SJSA1 (cell line): ENCODE data around the gene SMURF2. TPM values are rescaled to one million over a fixed set of nuclear protein-coding genes. Genes with fewer than 3 reads are reported as not detected.

Source experiments
- DNase-seq, 2 experiments: peaks; one replicate each; pipeline ENCODE4 v3.0.0-alpha.2; 2015 to 2020; ENCODE audit warnings: low spot score in 2 of 2, low read depth in 1 of 2
- H3K27ac ChIP-seq: fragments of 250-450 bp; sonication (Bioruptor Pico); 2 replicates; pipeline ENCODE4 v1.5.1; 2020; ENCODE audit warnings: mild to moderate bottlenecking, moderate library complexity
- H3K27me3 ChIP-seq: fragments of 250-450 bp; sonication (Bioruptor Pico); replicated peaks from 2 replicates; pipeline ENCODE4 v1.5.1; 2020; ENCODE audit warnings: mild to moderate bottlenecking, moderate library complexity
- H3K36me3 ChIP-seq: fragments of 250-450 bp; sonication (Bioruptor Pico); 2 replicates; pipeline ENCODE4 v1.5.1; 2020; ENCODE audit warnings: mild to moderate bottlenecking
- H3K4me1 ChIP-seq: fragments of 250-450 bp; sonication (Bioruptor Pico); replicated peaks from 2 replicates; pipeline ENCODE4 v1.6.1; 2021; ENCODE audit warnings: mild to moderate bottlenecking
- H3K4me3 ChIP-seq: fragments of 250-450 bp; sonication (Bioruptor Pico); 2 replicates; pipeline ENCODE4 v1.5.1; 2020; ENCODE audit warnings: mild to moderate bottlenecking
- H3K9me3 ChIP-seq: fragments of 250-450 bp; sonication (Bioruptor Pico); replicated peaks from 2 replicates; pipeline ENCODE4 v1.5.1; 2020; ENCODE audit warnings: mild to moderate bottlenecking
- total RNA-seq: library from RNA; depleted of rRNA; stranded (reverse); fragments of >200 nt; shearing (Covaris generic); gene quantifications from 2 replicates; pipeline ENCODE4 v1.2.3, GENCODE V29; 2014

SMURF2 gene
- total RNA-seq, 1 experiment from 2014 or later: 101 TPM

- Histone ChIP-seq H3K36me3 (peaks cover 95% of the 10 kb centered on the region), H3K27ac (no peak overlapping the region), H3K4me3 (no peak overlapping the region), H3K9me3 (no peaks in the 10 kb centered on the region), H3K27me3 (no peaks in the 10 kb centered on the region), H3K4me1 (no peaks in the 10 kb centered on the region)
- DNase-seq: no peak
These were observed 142.5 kb downstream of the SMURF2 start for GRCh38 chr17:64519601-64520000.

- H3K9me3 ChIP-seq: no peaks in the 10 kb centered on the region
- no peak for DNase-seq
- no peaks in the 10 kb centered on the region for H3K4me1 ChIP-seq
- H3K36me3 ChIP-seq: peaks cover 96% of the 10 kb centered on the region
- no peaks in the 10 kb centered on the region; the same call in 1 of the 2 replicates for H3K27me3 ChIP-seq
- no peak overlapping the region for H3K4me3 ChIP-seq
- H3K27ac ChIP-seq: no peak overlapping the region
These were observed 146.3 kb downstream of the SMURF2 start for GRCh38 chr17:64515829-64516228.

GRCh38 chr17:64515419-64515818 lies 146.7 kb downstream of the SMURF2 start:
- no peaks in the 10 kb centered on the region for H3K4me1 ChIP-seq
- H3K27me3 ChIP-seq: no peaks in the 10 kb centered on the region; the same call in 1 of the 2 replicates
- peaks cover 96% of the 10 kb centered on the region for H3K36me3 ChIP-seq
- no peak for DNase-seq
- H3K4me3 ChIP-seq: no peak overlapping the region
- no peaks in the 10 kb centered on the region for H3K9me3 ChIP-seq
- H3K27ac ChIP-seq: no peak overlapping the region

- DNase-seq: no peak
- Histone ChIP-seq H3K36me3 (peaks cover 78% of the 10 kb centered on the region), H3K27me3 (no peaks in the 10 kb centered on the region; the same call in 1 of the 2 replicates), H3K9me3 (no peaks in the 10 kb centered on the region), H3K27ac (no peak overlapping the region), H3K4me3 (no peak overlapping the region), H3K4me1 (peaks cover 13% of the 10 kb centered on the region)
These were observed 152.9 kb downstream of the SMURF2 start for GRCh38 chr17:64509179-64509578.

GRCh38 chr17:64508683-64509082 lies 153.4 kb downstream of the SMURF2 start:
- H3K36me3 ChIP-seq: peaks cover 78% of the 10 kb centered on the region
- DNase-seq: no peak
- no peaks in the 10 kb centered on the region for H3K9me3 ChIP-seq
- no peak overlapping the region for H3K27ac ChIP-seq
- no peak overlapping the region for H3K4me3 ChIP-seq
- H3K4me1 ChIP-seq: peaks cover 18% of the 10 kb centered on the region
- no peaks in the 10 kb centered on the region; the same call in 1 of the 2 replicates for H3K27me3 ChIP-seq

- Histone ChIP-seq H3K27ac (peak overlapping the region; percentile 97), H3K27me3 (no peaks in the 10 kb centered on the region), H3K9me3 (no peaks in the 10 kb centered on the region), H3K4me1 (peaks cover 30% of the 10 kb centered on the region), H3K36me3 (peaks cover 78% of the 10 kb centered on the region), H3K4me3 (peak overlapping the region; percentile 78)
- DNase-seq: peak in 1 of 2 experiments; percentile 72
These were observed 154.7 kb downstream of the SMURF2 start for GRCh38 chr17:64507413-64507782.

GRCh38 chr17:64506576-64507412 lies 155.3 kb downstream of the SMURF2 start, which contains the start of gene CEP95:
Gene CEP95, plus strand, starts transcription at chr17:64506977. Its CDS starts 121 bp downstream, at chr17:64507098.
- Histone ChIP-seq H3K4me1 (peaks cover 30% of the 10 kb centered on the region), H3K4me3 (peak within 1 kb of the TSS; percentile 78), H3K27me3 (no peaks in the 10 kb centered on the region), H3K27ac (peak within 1 kb of the TSS; percentile 97), H3K9me3 (no peaks in the 10 kb centered on the region), H3K36me3 (peaks cover 78% of the 10 kb centered on the region)
- DNase-seq: peak; percentile 100

- DNase-seq: peak; percentile 99
- Histone ChIP-seq H3K9me3 (no peaks in the 10 kb centered on the region), H3K27ac (peak within 1 kb of the TSS; percentile 97), H3K36me3 (peaks cover 78% of the 10 kb centered on the region), H3K4me1 (peaks cover 30% of the 10 kb centered on the region), H3K4me3 (peak within 1 kb of the TSS; percentile 78), H3K27me3 (no peaks in the 10 kb centered on the region)
These were observed 155.9 kb downstream of the SMURF2 start, which contains the start of gene DDX5 for GRCh38 chr17:64506201-64506575. Gene DDX5, minus strand, starts transcription at chr17:64506289. Its CDS starts 170 bp downstream, at chr17:64506119.

- no peaks in the 10 kb centered on the region for H3K27me3 ChIP-seq
- DNase-seq: peak; percentile 89 to 91
- peak overlapping the region; percentile 97 for H3K27ac ChIP-seq
- H3K4me1 ChIP-seq: peaks cover 30% of the 10 kb centered on the region
- H3K9me3 ChIP-seq: no peaks in the 10 kb centered on the region
- peak overlapping the region; percentile 78 for H3K4me3 ChIP-seq
- H3K36me3 ChIP-seq: peaks cover 78% of the 10 kb centered on the region
These were observed 156.5 kb downstream of the SMURF2 start for GRCh38 chr17:64505340-64506200.

GRCh38 chr17:64504769-64505339 lies 157.3 kb downstream of the SMURF2 start:
- H3K9me3 ChIP-seq: no peaks in the 10 kb centered on the region
- H3K27me3 ChIP-seq: no peaks in the 10 kb centered on the region
- peaks cover 78% of the 10 kb centered on the region for H3K36me3 ChIP-seq
- no peak for DNase-seq
- peak overlapping the region; percentile 78 for H3K4me3 ChIP-seq
- H3K4me1 ChIP-seq: peaks cover 32% of the 10 kb centered on the region
- peak overlapping the region; percentile 97 for H3K27ac ChIP-seq

GRCh38 chr17:64503821-64504768 lies 158.0 kb downstream of the SMURF2 start:
- no peak for DNase-seq
- Histone ChIP-seq H3K4me3 (peak overlapping the region; percentile 78), H3K36me3 (peaks cover 81% of the 10 kb centered on the region), H3K4me1 (peaks cover 34% of the 10 kb centered on the region), H3K9me3 (no peaks in the 10 kb centered on the region), H3K27ac (no peak overlapping the region), H3K27me3 (no peaks in the 10 kb centered on the region)

- no peak for DNase-seq
- Histone ChIP-seq H3K27ac (no peak overlapping the region), H3K27me3 (no peaks in the 10 kb centered on the region), H3K4me3 (no peak overlapping the region), H3K4me1 (peaks cover 33% of the 10 kb centered on the region), H3K9me3 (no peaks in the 10 kb centered on the region), H3K36me3 (peaks cover 84% of the 10 kb centered on the region)
These were observed 158.8 kb downstream of the SMURF2 start for GRCh38 chr17:64503341-64503740.
